OCI-M2 (cell line): ENCODE results near the gene UBE2D2.
"Not testable (repeated sequence)": the region's sequence is repeated elsewhere in the genome, so short reads cannot be mapped to it uniquely, and the experiment has no call there.

Experiments
- DNase-seq: peaks from one replicate; lab custom pipeline; 2025; ENCODE audit not compliant: unreplicated experiment; lab: John Stamatoyannopoulos, UW

UBE2D2 gene

GRCh38 chr5:139560752-139561654 lies at the start of gene UBE2D2:
TSS of gene UBE2D2 (plus strand) at chr5:139561339. CDS start at chr5:139561792, 453 bp downstream.
- DNase-seq: peak; percentile 40

DNA sequence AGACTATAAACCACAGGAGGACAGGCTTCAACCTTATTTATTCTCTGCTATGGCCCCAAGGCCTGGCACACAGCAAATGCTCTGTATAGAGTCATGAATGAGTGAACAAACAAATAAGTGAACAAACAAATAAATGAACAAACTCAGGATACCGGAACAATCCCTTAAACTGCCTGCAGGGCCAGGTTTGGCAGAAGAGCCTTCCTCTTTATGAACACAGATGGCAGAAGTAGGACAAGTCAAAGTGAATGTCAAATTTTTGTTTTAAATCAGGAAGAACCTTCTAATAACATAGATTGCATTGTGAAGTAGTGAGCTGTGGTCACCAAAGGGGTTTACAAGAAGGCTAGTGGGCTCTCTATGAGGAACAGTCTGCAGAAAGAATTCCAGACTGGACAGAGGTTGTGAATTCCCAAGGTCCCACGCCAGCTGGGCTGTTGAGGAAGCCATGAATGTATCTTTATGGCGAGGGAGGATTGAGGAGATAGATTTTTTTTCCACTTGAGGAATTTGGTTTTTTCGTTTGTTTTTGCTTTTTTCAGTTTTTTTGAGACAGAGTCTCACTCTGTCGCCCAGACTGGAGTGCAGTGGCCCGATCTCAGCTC lies 48.3 kb upstream of the UBE2D2 start:
- DNase-seq: no peak

DNA sequence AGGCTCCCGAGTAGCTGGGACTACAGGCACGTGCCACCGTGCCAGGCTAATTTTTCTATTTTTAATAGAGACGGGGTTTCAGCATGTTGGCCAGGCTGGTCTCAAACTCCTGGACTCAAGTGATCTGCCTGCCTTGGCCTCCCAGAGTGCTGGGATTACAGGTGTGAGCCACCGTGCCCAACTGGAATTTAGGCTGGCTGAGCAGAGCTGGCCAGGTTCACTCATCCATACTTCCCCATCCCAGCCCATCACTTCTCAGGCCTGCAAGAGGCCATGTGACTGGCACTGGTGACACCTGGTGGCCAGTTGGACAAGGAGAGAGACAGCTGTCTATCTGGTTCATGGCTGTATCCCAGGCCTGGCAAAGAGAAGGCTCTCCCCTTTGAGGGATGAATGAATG lies 47.7 kb upstream of the UBE2D2 start:
- not testable (repeated sequence) for DNase-seq

DNA sequence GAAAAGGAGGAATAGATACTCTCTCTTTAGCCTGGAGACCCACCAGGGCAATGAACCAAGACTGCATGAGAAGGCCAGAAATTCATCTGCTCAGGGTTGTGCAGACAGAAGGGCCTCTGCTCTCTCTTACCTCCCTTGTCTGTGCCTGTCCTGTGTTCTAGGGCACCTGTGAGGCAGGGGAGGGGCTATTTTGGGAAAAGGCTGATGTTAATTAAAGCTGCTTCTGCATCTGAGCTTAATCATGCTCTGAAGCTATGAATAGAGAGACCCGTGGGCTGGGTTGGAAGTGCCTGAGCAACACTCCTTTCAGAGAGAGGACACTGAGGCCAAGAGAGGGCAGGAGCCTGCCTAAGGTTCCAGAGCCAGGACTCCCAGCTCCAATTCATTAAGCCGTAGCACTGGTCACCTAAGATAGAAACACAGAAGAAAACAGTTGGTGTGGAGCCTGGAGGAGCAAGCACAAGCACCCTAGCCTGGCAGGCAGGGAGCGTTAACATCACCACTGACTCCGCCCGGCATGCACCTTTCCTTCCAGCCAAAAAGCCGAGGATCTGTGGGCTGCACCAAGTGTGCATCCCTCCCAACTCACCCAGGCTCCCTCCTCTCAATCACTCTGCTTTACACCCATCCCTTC lies 47.2 kb upstream of the UBE2D2 start:
- no peak for DNase-seq

- DNase-seq: no peak
Observed at GRCh38 chr5:139514486-139514856, 46.7 kb upstream of the UBE2D2 start.

GRCh38 chr5:139517683-139518564 lies 43.2 kb upstream of the UBE2D2 start:
- peak; percentile 83 for DNase-seq

GRCh38 chr5:139523635-139524445 lies 37.3 kb upstream of the UBE2D2 start:
- no peak for DNase-seq

GRCh38 chr5:139524446-139524845 lies 36.7 kb upstream of the UBE2D2 start:
- DNase-seq: no peak

- no peak for DNase-seq
Observed at GRCh38 chr5:139524940-139525585, 36.1 kb upstream of the UBE2D2 start.

GRCh38 chr5:139525586-139526308 lies 35.4 kb upstream of the UBE2D2 start:
- not testable (repeated sequence) for DNase-seq

DNA sequence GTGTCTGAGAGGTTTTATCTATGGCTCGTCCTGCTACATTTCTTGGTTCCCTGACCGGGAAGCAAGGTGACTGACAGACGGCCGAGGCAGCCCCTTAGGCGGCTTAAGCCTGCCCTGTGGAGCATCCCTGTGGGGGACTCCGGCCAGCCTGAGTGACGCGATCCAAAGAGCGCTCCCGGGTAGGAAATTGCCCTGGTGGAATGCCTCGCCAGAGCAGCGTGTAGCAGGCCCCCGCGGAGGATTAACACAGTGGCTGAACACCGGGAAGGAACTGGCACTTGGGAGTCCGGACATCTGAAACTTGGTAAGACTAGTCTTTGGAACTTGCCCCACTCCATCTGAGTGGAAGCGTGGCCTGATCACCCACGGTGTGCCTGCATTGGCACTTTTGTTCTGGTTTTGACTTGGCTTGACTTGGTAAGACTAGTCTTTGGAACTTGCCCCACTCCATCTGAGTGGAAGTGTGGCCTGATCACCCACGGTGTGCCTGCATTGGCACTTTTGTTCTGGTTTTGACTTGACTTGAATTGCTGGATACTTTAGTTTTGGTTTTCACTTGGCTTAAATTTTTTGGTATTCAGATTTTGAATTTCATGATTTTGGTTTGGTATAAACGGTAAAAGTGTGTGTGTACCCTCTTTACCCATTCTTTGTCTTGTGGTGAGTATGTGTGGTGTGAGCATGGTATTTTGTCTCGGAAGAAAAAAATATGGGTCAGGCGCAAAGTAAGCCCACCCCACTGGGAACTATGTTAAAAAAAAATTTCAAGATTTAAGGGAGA lies 34.6 kb upstream of the UBE2D2 start:
- not testable (repeated sequence) for DNase-seq

DNA sequence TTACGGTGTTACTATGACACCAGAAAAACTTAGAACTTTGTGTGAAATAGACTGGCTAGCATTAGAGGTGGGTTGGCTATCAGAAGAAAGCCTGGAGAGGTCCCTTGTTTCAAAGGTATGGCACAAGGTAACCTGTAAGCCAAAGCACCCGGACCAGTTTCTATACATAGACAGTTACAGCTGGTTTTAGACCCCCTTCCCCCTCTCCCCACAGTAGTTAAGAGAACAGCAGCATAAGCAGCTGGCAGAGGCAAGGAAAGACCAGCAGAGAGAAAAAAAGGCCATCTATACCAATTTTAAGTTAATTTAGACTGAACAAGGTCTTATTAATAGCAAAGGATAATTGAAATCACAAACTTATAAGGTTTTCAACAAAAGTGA lies 34.1 kb upstream of the UBE2D2 start:
- DNase-seq: not testable (repeated sequence)

- DNase-seq: not testable (repeated sequence)
Observed at GRCh38 chr5:139527896-139528467, 33.2 kb upstream of the UBE2D2 start.

GRCh38 chr5:139528695-139529094 lies 32.4 kb upstream of the UBE2D2 start:
- not testable (repeated sequence) for DNase-seq

DNA sequence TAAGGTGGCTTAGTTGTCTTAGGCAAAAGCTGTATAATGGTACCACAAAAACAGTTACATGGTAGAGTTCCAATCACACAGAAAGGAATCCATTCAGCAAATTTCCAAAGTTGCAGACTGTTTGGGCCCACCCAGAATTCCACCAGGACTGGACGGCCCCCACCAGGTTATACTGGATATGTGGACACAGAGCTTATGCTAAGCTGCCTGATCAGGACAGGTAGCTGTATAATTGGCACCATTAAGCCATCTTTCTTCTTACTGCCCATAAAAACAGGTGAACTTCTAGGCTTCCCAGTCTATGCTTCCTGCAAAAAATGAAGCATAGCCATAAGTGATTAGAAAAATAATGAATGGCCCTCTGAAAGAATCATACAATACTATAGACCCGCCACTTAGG lies 31.1 kb upstream of the UBE2D2 start:
- not testable (repeated sequence) for DNase-seq

- DNase-seq: no peak
Observed at GRCh38 chr5:139531772-139532169, 29.4 kb upstream of the UBE2D2 start.

DNA sequence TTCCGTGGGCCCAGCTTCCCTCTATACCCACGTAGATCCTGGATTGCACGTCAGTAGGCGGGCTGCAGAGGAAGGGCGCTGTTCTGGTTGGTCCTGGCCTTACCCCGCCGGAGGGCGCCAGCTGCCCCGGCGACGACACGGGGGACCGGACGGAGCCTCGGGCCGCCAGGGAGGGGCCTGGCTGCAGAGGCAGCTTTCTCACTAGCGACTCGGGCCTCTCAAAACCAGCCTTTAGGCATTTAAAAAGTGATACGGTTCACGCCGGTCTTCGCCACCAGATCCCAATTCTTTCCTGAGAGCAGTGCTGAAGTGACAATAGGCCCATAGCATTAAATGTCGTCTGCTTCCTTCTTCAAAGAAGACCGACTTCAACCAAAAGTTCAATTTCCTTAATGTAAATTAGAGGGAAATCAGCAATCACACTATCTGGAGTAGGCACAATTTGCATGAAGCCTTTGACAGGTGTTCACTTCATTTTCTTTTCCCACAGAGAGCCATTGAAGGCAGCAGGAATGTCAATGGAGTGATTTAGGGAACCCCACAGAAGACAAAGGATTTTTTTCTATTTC lies 17.6 kb upstream of the UBE2D2 start:
- no peak for DNase-seq
